ENCODE measurements around the gene AKT3.
"Not testable (repeated sequence)": the region's sequence is repeated elsewhere in the genome, so short reads cannot be mapped to it uniquely, and the experiment has no call there.

The AKT3 gene

DNA sequence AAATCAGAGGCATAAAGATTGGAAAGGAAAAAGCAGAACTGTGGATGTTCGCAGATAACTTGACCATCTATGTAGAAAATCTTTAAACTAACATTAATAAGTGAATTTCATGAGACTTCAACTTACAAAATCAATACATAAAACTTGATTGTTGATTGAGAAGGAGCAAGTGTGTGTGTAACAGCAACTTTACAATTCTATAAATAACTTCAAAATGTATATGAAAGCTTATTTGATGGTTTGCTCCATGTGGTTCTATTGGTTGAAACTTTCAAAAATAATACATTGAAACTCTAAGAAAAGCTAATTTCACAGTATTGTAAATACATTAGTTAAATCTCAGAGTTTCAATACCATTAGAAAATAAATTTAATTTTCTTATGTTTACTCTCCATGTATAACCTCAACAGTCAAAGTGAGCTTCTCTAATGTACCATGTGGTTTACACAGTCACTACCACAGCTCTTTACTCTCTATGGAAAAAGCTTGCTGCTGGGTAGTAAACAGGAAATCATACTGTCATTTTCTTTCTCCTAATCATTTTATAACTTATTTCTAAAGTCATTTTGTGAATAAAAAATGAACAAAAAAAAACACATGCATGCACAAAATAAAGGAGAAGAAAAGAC is 12.0 kb downstream of the AKT3 start:
- H3K9me3 Mint-ChIP-seq = peaks cover 30% of the 10 kb centered on the region
- H3K27ac Mint-ChIP-seq = no peak overlapping the region
- H3K4me1 Mint-ChIP-seq = peaks cover 3% of the 10 kb centered on the region
- no peaks in the 10 kb centered on the region for H3K27me3 Mint-ChIP-seq (ENCODE audit: low read depth)
- TF ChIP-seq, protein P1, sequence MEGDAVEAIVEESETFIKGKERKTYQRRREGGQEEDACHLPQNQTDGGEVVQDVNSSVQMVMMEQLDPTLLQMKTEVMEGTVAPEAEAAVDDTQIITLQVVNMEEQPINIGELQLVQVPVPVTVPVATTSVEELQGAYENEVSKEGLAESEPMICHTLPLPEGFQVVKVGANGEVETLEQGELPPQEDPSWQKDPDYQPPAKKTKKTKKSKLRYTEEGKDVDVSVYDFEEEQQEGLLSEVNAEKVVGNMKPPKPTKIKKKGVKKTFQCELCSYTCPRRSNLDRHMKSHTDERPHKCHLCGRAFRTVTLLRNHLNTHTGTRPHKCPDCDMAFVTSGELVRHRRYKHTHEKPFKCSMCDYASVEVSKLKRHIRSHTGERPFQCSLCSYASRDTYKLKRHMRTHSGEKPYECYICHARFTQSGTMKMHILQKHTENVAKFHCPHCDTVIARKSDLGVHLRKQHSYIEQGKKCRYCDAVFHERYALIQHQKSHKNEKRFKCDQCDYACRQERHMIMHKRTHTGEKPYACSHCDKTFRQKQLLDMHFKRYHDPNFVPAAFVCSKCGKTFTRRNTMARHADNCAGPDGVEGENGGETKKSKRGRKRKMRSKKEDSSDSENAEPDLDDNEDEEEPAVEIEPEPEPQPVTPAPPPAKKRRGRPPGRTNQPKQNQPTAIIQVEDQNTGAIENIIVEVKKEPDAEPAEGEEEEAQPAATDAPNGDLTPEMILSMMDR (IDR thresholded peaks at IDR 0.05; ENCODE audit: unreplicated experiment in 3 of 3) = no peak
- no peak overlapping the region for H3K4me3 Mint-ChIP-seq
- H3K36me3 Mint-ChIP-seq (ENCODE audit: low read depth) = peaks cover 49% of the 10 kb centered on the region

DNA sequence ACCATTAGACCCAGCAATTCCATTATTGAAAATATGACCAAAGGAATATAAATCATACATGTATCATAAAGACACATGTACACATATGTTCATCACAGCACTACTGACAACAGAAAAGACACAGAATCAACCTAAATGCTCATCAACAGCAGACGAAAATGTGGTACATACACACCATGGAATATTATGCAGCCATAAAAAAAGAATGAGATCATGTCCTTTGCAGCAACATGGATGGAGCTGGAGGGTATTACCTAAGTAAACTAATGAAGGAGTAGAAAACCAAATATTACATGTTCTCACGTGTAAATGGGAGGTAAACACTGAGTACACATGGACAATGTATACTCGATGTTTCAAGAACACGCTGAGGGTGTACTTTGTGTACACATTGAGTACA is 15.9 kb downstream of the AKT3 start:
- Mint-ChIP-seq H3K27ac (no peak overlapping the region), H3K4me3 (no peak overlapping the region), H3K9me3 (peaks cover 30% of the 10 kb centered on the region), H3K36me3 (ENCODE audit: low read depth) (peaks cover 48% of the 10 kb centered on the region), H3K27me3 (ENCODE audit: low read depth) (no peaks in the 10 kb centered on the region), H3K4me1 (no peaks in the 10 kb centered on the region)
- TF ChIP-seq, protein P1 (IDR thresholded peaks at IDR 0.05; ENCODE audit: unreplicated experiment in 3 of 3) = no peak

DNA sequence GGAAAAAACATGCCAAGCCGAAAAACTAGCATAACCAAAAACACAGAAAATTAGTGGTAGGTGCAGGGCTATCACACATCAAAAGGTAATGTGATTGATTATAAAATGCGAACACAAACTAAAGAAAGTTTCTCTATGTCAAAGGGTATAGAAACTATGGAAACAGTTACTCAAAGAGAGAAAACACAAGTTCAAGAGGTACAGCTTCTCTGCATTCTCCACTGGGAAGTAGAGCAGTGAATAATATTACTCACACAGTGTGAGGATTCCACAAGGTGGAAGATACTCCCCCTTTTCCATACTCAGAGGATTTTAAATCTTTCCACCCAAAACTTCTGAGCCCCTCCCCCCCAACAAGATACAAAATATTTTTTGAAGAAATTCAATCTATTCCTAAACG is 18.6 kb downstream of the AKT3 start:
- H3K4me1 Mint-ChIP-seq = no peaks in the 10 kb centered on the region
- H3K27me3 Mint-ChIP-seq (ENCODE audit: low read depth) = no peaks in the 10 kb centered on the region
- no peak overlapping the region for H3K27ac Mint-ChIP-seq
- peaks cover 21% of the 10 kb centered on the region for H3K9me3 Mint-ChIP-seq
- TF ChIP-seq, protein P1 (IDR thresholded peaks at IDR 0.05; ENCODE audit: unreplicated experiment in 3 of 3) = no peak
- peaks cover 40% of the 10 kb centered on the region for H3K36me3 Mint-ChIP-seq (ENCODE audit: low read depth)
- H3K4me3 Mint-ChIP-seq = no peak overlapping the region

DNA sequence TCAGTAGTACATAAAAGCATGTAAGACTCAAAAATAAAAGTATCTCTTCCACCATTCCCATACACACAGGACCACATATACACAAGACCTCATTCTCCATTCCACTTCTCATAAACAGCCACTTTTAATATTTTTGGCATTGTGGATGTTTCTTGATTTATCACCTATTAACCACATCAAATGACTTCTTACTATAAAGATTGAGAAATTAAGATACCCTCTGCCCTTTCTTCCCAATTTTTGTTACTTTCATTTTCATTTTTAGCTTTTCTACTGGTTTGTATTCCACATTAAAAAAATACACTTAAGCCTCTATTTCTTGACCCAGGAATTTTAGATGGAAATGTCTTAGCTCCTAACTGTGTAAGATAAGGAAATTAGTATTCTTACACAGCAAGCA is 22.8 kb downstream of the AKT3 start:
- H3K9me3 Mint-ChIP-seq = peaks cover 22% of the 10 kb centered on the region
- H3K4me3 Mint-ChIP-seq = no peak overlapping the region
- no peak overlapping the region for H3K27ac Mint-ChIP-seq
- H3K27me3 Mint-ChIP-seq (ENCODE audit: low read depth) = no peaks in the 10 kb centered on the region
- TF ChIP-seq, protein P1 (IDR thresholded peaks at IDR 0.05; ENCODE audit: unreplicated experiment in 3 of 3) = no peak
- H3K4me1 Mint-ChIP-seq = no peaks in the 10 kb centered on the region
- H3K36me3 Mint-ChIP-seq (ENCODE audit: low read depth) = peaks cover 41% of the 10 kb centered on the region

DNA sequence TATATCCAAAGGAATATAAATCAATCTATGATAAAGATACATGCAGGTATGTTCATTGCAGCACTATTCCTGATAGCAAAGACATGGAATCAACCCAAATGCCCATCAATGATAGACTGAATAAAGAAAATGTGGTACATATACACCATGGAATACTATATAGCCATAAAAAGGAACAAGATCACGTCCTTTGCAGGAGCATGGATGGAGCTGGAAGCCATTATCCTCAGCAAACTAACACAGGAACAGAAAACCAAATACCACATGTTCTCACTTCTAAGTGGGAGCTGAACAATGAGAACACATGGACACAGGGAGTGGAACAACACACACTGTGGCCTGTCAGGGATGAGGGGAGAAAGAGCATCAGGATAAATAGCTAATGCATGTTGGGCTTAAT is 25.1 kb downstream of the AKT3 start:
- H3K27me3 Mint-ChIP-seq (ENCODE audit: low read depth); H3K4me1 Mint-ChIP-seq; H3K4me3 Mint-ChIP-seq; H3K27ac Mint-ChIP-seq: not testable (repeated sequence)
- peaks cover 42% of the 10 kb centered on the region for H3K9me3 Mint-ChIP-seq
- peaks cover 64% of the 10 kb centered on the region for H3K36me3 Mint-ChIP-seq (ENCODE audit: low read depth)

DNA sequence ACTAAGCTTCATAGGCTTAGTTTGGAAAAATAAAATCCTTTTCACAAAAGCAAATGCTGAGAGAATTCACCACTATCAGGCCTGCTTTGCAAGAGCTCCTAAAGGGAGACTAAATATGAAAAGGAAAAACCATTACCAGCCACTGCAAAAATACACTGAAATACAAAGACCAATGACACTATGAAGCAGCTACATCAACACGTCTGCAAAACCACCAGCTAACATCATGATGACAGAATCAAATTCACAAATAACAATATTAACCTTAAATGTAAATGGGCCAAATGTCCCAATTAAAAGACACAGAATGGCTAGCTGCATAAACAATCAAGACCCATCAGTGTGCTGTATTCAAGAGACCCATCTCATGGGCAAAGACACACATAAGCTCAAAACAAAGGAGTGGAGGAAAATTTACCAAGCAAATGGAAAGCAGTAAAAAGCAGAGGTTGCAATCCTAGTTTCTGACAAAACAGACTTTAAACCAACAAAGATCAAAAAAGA is 28.8 kb downstream of the AKT3 start:
- peaks cover 44% of the 10 kb centered on the region for H3K9me3 Mint-ChIP-seq
- no peak overlapping the region for H3K27ac Mint-ChIP-seq
- peaks cover 71% of the 10 kb centered on the region for H3K36me3 Mint-ChIP-seq (ENCODE audit: low read depth)
- no peaks in the 10 kb centered on the region for H3K4me1 Mint-ChIP-seq
- no peaks in the 10 kb centered on the region for H3K27me3 Mint-ChIP-seq (ENCODE audit: low read depth)
- TF ChIP-seq, protein P1 (IDR thresholded peaks at IDR 0.05; ENCODE audit: unreplicated experiment in 3 of 3) = no peak
- no peak overlapping the region for H3K4me3 Mint-ChIP-seq

Measured in nephron (organoid).